Calu3 (cell line): ENCODE data around the gene IFNG-AS1. TPM values are rescaled to one million over a fixed set of nuclear protein-coding genes. Genes with fewer than 3 reads are reported as not detected.

Experiments used
- BruUV-seq: library from RNA; stranded (reverse); fragments of 400-500 nt; replicated peaks from 2 replicates; lab custom pipeline; 2021; lab: Mats Ljungman, UMichigan
- CTCF ChIA-PET: fragments of 300-600 bp; sonication (Branson Sonifier 250); formaldehyde crosslinking; loops from one replicate; lab custom pipeline; 2022; ENCODE audit warnings: antibody characterized with exemption; lab: Charles Lee
- DNase-seq: peaks from one replicate; pipeline ENCODE4 v3.0.0; 2022
- H3K27ac Mint-ChIP-seq: one replicate; pipeline ENCODE4 v1.8.0; 2022; ENCODE audit warnings: mixed read lengths; ENCODE audit not compliant: unreplicated experiment
- H3K27me3 Mint-ChIP-seq: one replicate; pipeline ENCODE4 v1.8.0; 2022; ENCODE audit warnings: mixed read lengths; ENCODE audit not compliant: unreplicated experiment
- H3K36me3 Mint-ChIP-seq: one replicate; pipeline ENCODE4 v1.8.0; 2022; ENCODE audit warnings: mild to moderate bottlenecking, moderate library complexity, mixed read lengths; ENCODE audit not compliant: insufficient read depth, unreplicated experiment
- H3K4me1 Mint-ChIP-seq: one replicate; pipeline ENCODE4 v1.8.0; 2022; ENCODE audit warnings: mild to moderate bottlenecking, low read depth, mixed read lengths; ENCODE audit not compliant: unreplicated experiment
- H3K4me3 Mint-ChIP-seq: one replicate; pipeline ENCODE4 v1.8.0; 2022; ENCODE audit warnings: mild to moderate bottlenecking, low read depth, moderate library complexity, mixed read lengths; ENCODE audit not compliant: unreplicated experiment
- H3K9me3 Mint-ChIP-seq: one replicate; pipeline ENCODE4 v1.8.0; 2022; ENCODE audit warnings: low read depth, mixed read lengths; ENCODE audit not compliant: unreplicated experiment
- intact Hi-C: fragments of 100-400 bp; cut with micrococcal nuclease; formaldehyde crosslinking; loops from one replicate; pipeline ENCODE4 v1.10.0; 2022; ENCODE audit not compliant: unreplicated experiment
- total RNA-seq: library from RNA; stranded (reverse); gene quantifications from 2 replicates; pipeline ENCODE4 v1.2.3, GENCODE V29; 2022
- TF ChIP-seq, protein P1 (sequence below): fragments of 200-600 bp; IDR thresholded peaks from one replicate; pipeline ENCODE4 v1.8.0; 2022; ENCODE audit warnings: antibody characterized with exemption; ENCODE audit not compliant: unreplicated experiment

IFNG-AS1 gene
- total RNA-seq, 1 experiment from 2014 or later, result not detected

- DNase-seq, result no peak
- Mint-ChIP-seq H3K27me3 (peaks cover 8% of the 10 kb centered on the region), H3K4me3 (no peak overlapping the region), H3K36me3 (no peaks in the 10 kb centered on the region), H3K27ac (peak overlapping the region; percentile 18), H3K4me1 (peaks cover 8% of the 10 kb centered on the region), H3K9me3 (peaks cover 9% of the 10 kb centered on the region)
- no TSS peak for BruUV-seq
- CTCF ChIA-PET, result no interaction called here
- intact Hi-C loops, result no loop called here
- TF ChIP-seq, protein P1, sequence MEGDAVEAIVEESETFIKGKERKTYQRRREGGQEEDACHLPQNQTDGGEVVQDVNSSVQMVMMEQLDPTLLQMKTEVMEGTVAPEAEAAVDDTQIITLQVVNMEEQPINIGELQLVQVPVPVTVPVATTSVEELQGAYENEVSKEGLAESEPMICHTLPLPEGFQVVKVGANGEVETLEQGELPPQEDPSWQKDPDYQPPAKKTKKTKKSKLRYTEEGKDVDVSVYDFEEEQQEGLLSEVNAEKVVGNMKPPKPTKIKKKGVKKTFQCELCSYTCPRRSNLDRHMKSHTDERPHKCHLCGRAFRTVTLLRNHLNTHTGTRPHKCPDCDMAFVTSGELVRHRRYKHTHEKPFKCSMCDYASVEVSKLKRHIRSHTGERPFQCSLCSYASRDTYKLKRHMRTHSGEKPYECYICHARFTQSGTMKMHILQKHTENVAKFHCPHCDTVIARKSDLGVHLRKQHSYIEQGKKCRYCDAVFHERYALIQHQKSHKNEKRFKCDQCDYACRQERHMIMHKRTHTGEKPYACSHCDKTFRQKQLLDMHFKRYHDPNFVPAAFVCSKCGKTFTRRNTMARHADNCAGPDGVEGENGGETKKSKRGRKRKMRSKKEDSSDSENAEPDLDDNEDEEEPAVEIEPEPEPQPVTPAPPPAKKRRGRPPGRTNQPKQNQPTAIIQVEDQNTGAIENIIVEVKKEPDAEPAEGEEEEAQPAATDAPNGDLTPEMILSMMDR, result no peak
Measured at GRCh38 chr12:68007466-68007865, 18.2 kb downstream of the IFNG-AS1 start.

- peaks cover 4% of the 10 kb centered on the region for H3K9me3 Mint-ChIP-seq
- TF ChIP-seq, protein P1, result no peak
- no peak for DNase-seq
- peaks cover 20% of the 10 kb centered on the region for H3K27me3 Mint-ChIP-seq
- H3K4me3 Mint-ChIP-seq, result no peak overlapping the region
- peaks cover 8% of the 10 kb centered on the region for H3K4me1 Mint-ChIP-seq
- H3K36me3 Mint-ChIP-seq, result no peaks in the 10 kb centered on the region
- BruUV-seq, result no TSS peak
- no peak overlapping the region for H3K27ac Mint-ChIP-seq
- CTCF ChIA-PET, result interaction anchor here (0.8 kb wide), 1 partner anchor 13 kb away, joined by 3 read pairs; no protein-coding TSS in a partner anchor
- intact Hi-C loops, result no loop called here
Measured at GRCh38 chr12:68011206-68011881, 22.1 kb downstream of the IFNG-AS1 start.

- no peak for DNase-seq
- H3K27me3 Mint-ChIP-seq, result peaks cover 25% of the 10 kb centered on the region
- H3K9me3 Mint-ChIP-seq, result peaks cover 4% of the 10 kb centered on the region
- no peak overlapping the region for H3K27ac Mint-ChIP-seq
- H3K4me1 Mint-ChIP-seq, result peaks cover 8% of the 10 kb centered on the region
- CTCF ChIA-PET, result interaction anchor here (0.8 kb wide), 1 partner anchor 13 kb away, joined by 3 read pairs; no protein-coding TSS in a partner anchor
- no TSS peak for BruUV-seq
- TF ChIP-seq, protein P1, result no peak
- intact Hi-C loops, result no loop called here
- H3K4me3 Mint-ChIP-seq, result no peak overlapping the region
- no peaks in the 10 kb centered on the region for H3K36me3 Mint-ChIP-seq
Measured at GRCh38 chr12:68011882-68012207, 22.6 kb downstream of the IFNG-AS1 start.

GRCh38 chr12:68012712-68013111 is 23.5 kb downstream of the IFNG-AS1 start:
- peaks cover 34% of the 10 kb centered on the region for H3K27me3 Mint-ChIP-seq
- CTCF ChIA-PET, result no interaction called here
- TF ChIP-seq, protein P1, result no peak
- intact Hi-C loops, result no loop called here
- H3K4me1 Mint-ChIP-seq, result peaks cover 8% of the 10 kb centered on the region
- no TSS peak for BruUV-seq
- no peak overlapping the region for H3K4me3 Mint-ChIP-seq
- H3K27ac Mint-ChIP-seq, result no peak overlapping the region
- no peaks in the 10 kb centered on the region for H3K36me3 Mint-ChIP-seq
- H3K9me3 Mint-ChIP-seq, result peaks cover 4% of the 10 kb centered on the region
- DNase-seq, result no peak
